HCT116 (cell line): ENCODE results near the gene DDR1. TPM values are rescaled to one million over a fixed set of nuclear protein-coding genes. Genes with fewer than 3 reads are reported as not detected.

Experiments used
- ATAC-seq: fragments of 200-7000 bp; cut with Tn5 transposase; 2 replicates; pipeline ENCODE4 v1.9.1; 2020; ENCODE audit warnings: mild to moderate bottlenecking, moderate library complexity
- BruUV-seq: library from RNA; stranded (reverse); fragments of 400-500 nt; replicated peaks from 2 replicates; lab custom pipeline; 2021; lab: Mats Ljungman, UMichigan
- CTCF ChIA-PET: fragments of 300-600 bp; sonication (Branson Sonifier 250); formaldehyde crosslinking; loops from one replicate; lab custom pipeline; 2021; ENCODE audit warnings: antibody characterized with exemption; lab: Charles Lee
- POLR2A ChIA-PET: fragments of 300-600, 350-600 bp; sonication (Branson Sonifier 250); formaldehyde crosslinking; loops from one replicate; lab custom pipeline; 2021; ENCODE audit warnings: antibody characterized with exemption; lab: Charles Lee
- RAD21 ChIA-PET, 2 experiments: fragments of 300-600 bp; sonication (Branson Sonifier 250); formaldehyde crosslinking; loops; one replicate each; lab custom pipeline; 2023; ENCODE audit warnings: low total read pairs in 2 of 2; ENCODE audit not compliant: uncharacterized antibody in 2 of 2, unreplicated experiment in 2 of 2, low non-redundant PET in 1 of 2; lab: Charles Lee
- DNase-seq: peaks from one replicate; pipeline ENCODE4 v3.0.0-alpha.2; 2010; ENCODE audit warnings: low read depth, low spot score
- H2AFZ ChIP-seq: fragments of 200-600 bp; shearing (Covaris generic), sonication (generic); 2 replicates; pipeline ENCODE4 v1.6.1; 2017; ENCODE audit warnings: low read depth, mixed run types, mixed read lengths, antibody characterized with exemption, low read length; ENCODE audit not compliant: poor library complexity, severe bottlenecking
- H3K27ac ChIP-seq: 2 replicates; pipeline ENCODE4 v1.5.1; 2012; ENCODE audit warnings: low read depth, low read length
- H3K27me3 ChIP-seq: fragments of 200-600 bp; sonication (generic); 2 replicates; pipeline ENCODE4 v1.6.1; 2016; ENCODE audit warnings: mixed run types, low read length, mixed read lengths; ENCODE audit not compliant: insufficient read depth
- H3K36me3 ChIP-seq, 2 experiments: fragments of 200-500 bp in 1 of 2; fragments of 200-600 bp in 1 of 2; sonication (Bioruptor generic) in 1 of 2; sonication (generic) in 1 of 2; 2 replicates each; pipeline versions ENCODE4 v1.5.1 to v1.6.1; 2014 to 2016; ENCODE audit warnings: low read length in 2 of 2, inconsistent platforms in 1 of 2, mixed read lengths in 1 of 2, mixed run types in 1 of 2; ENCODE audit not compliant: insufficient read depth in 2 of 2, control insufficient read depth in 1 of 2
- H3K4me1 ChIP-seq, 2 experiments: fragments of 200-600 bp in 1 of 2; sonication (generic) in 1 of 2; 2 replicates each; pipeline versions ENCODE4 v1.5.1 to v1.6.1; 2012 to 2017; ENCODE audit warnings: low read length in 2 of 2, inconsistent platforms in 1 of 2, mild to moderate bottlenecking in 1 of 2, mixed read lengths in 1 of 2, mixed run types in 1 of 2, moderate library complexity in 1 of 2; ENCODE audit not compliant: insufficient read depth in 2 of 2, control insufficient read depth in 1 of 2
- H3K4me2 ChIP-seq: fragments of 200-600 bp; sonication (generic); 2 replicates; pipeline ENCODE4 v1.6.1; 2017; ENCODE audit warnings: mixed run types, low read length, mixed read lengths
- H3K4me3 ChIP-seq, 2 experiments: fragments of 200-600 bp in 1 of 2; sonication (generic) in 1 of 2; replicated peaks in 1 of 2; 2 replicates each; pipeline ENCODE4 v1.5.1; 2011 to 2016; ENCODE audit warnings: low read length in 2 of 2, control low read depth in 1 of 2, low read depth in 1 of 2, mild to moderate bottlenecking in 1 of 2, mixed read lengths in 1 of 2, mixed run types in 1 of 2
- H3K79me2 ChIP-seq: fragments of 200-600 bp; sonication (generic); 2 replicates; pipeline ENCODE4 v1.6.1; 2017; ENCODE audit warnings: mild to moderate bottlenecking, mixed run types, low read length, moderate library complexity, mixed read lengths; ENCODE audit not compliant: insufficient read depth
- H3K9ac ChIP-seq: fragments of 200-600 bp; sonication (generic); 2 replicates; pipeline ENCODE4 v1.6.1; 2016; ENCODE audit warnings: low read length, mixed read lengths
- H3K9me2 ChIP-seq: fragments of 200-600 bp; sonication (generic), shearing (Covaris generic); 2 replicates; pipeline ENCODE4 v1.6.1; 2017; ENCODE audit warnings: mixed run types, mild to moderate bottlenecking, moderate library complexity; ENCODE audit not compliant: insufficient read depth
- H3K9me3 ChIP-seq, 2 experiments: fragments of 200-500 bp in 1 of 2; fragments of 200-600 bp in 1 of 2; sonication (Bioruptor generic) in 1 of 2; sonication (generic) in 1 of 2; 2 replicates each; pipeline ENCODE4 v1.6.1; 2014 to 2017; ENCODE audit warnings: low read length in 2 of 2, mixed read lengths in 2 of 2, inconsistent platforms in 1 of 2, low read depth in 1 of 2, mild to moderate bottlenecking in 1 of 2, mixed run types in 1 of 2, moderate library complexity in 1 of 2; ENCODE audit not compliant: control insufficient read depth in 1 of 2, insufficient read depth in 1 of 2
- H4K20me1 ChIP-seq: fragments of 200-600 bp; sonication (generic), shearing (Covaris generic); 2 replicates; pipeline ENCODE4 v1.6.1; 2017; ENCODE audit warnings: mixed run types, mild to moderate bottlenecking, moderate library complexity; ENCODE audit not compliant: insufficient read depth
- CTCF ChIP-seq, 3 experiments: fragments of 200-600 bp in 1 of 3; sonication (generic) in 1 of 3; IDR thresholded peaks in 2 of 3; conservative IDR thresholded peaks in 1 of 3; 2 replicates each; pipeline ENCODE4 v1.5.1; 2012 to 2017; ENCODE audit warnings: low read depth in 2 of 3, low read length in 2 of 3, antibody characterized with exemption in 1 of 3, borderline replicate concordance in 1 of 3, control low read depth in 1 of 3, mild to moderate bottlenecking in 1 of 3, mixed read lengths in 1 of 3, mixed run types in 1 of 3, moderate library complexity in 1 of 3; ENCODE audit not compliant: insufficient read depth in 1 of 3
- EGR1 ChIP-seq: IDR thresholded peaks from 2 replicates; pipeline ENCODE4 v1.6.1; 2012; ENCODE audit warnings: low read depth
- ELF1 ChIP-seq: IDR thresholded peaks from 2 replicates; pipeline ENCODE4 v1.6.1; 2012; ENCODE audit warnings: low read depth, borderline replicate concordance
- EZH2 ChIP-seq: fragments of 200-600 bp; sonication (generic); IDR thresholded peaks from 2 replicates; pipeline ENCODE4 v1.6.1; 2017; ENCODE audit warnings: antibody characterized with exemption, mixed run types
- JUND ChIP-seq: IDR thresholded peaks from 2 replicates; pipeline ENCODE4 v1.6.1; 2012
- SIN3A ChIP-seq: IDR thresholded peaks from 2 replicates; pipeline ENCODE4 v1.6.1; 2012; ENCODE audit warnings: low read depth
- SRF ChIP-seq: IDR thresholded peaks from 2 replicates; pipeline ENCODE4 v1.6.1; 2012; ENCODE audit warnings: low read depth
- intact Hi-C: fragments of 100-400 bp; cut with micrococcal nuclease; formaldehyde crosslinking; loops from 2 replicates; pipeline ENCODE4 v1.10.0; 2022
- total RNA-seq: library from RNA; stranded (reverse); gene quantifications from one replicate; pipeline ENCODE4 v1.2.1, GENCODE V29; 2021; ENCODE audit not compliant: unreplicated experiment
- TF ChIP-seq, protein P1 (sequence below): IDR thresholded peaks from 2 replicates; pipeline ENCODE4 v1.6.1; 2012

DDR1 gene
- total RNA-seq, 1 experiment from 2014 or later, result 211 TPM

DNA sequence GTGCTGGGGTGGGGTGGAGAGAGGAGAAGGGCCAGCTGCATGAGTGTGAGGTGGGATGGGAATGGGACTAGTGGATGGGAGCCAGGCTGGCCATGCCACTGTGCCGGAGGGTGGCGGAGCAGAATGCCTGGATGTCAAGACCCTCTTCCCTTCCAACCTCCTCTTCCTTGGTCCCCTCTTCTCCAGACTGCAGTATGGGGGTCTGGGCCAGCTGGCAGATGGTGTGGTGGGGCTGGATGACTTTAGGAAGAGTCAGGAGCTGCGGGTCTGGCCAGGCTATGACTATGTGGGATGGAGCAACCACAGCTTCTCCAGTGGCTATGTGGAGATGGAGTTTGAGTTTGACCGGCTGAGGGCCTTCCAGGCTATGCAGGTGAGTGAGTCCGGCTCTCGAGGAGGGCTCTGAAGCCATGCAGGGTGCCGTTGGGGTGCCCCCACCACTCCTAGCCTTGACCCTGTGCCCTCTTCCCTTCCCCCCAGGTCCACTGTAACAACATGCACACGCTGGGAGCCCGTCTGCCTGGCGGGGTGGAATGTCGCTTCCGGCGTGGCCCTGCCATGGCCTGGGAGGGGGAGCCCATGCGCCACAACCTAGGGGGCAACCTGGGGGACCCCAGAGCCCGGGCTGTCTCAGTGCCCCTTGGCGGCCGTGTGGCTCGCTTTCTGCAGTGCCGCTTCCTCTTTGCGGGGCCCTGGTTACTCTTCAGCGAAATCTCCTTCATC lies 7.7 kb downstream of the DDR1 start:
- intact Hi-C loops, result no loop called here
- no peak overlapping the region for H3K4me3 ChIP-seq
- CTCF ChIA-PET, result no interaction called here
- no peak for TF ChIP-seq SRF
- TF ChIP-seq SIN3A, result no peak
- TF ChIP-seq EGR1, result no peak
- TF ChIP-seq, protein P1, sequence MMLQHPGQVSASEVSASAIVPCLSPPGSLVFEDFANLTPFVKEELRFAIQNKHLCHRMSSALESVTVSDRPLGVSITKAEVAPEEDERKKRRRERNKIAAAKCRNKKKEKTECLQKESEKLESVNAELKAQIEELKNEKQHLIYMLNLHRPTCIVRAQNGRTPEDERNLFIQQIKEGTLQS, result no peak
- no peak for TF ChIP-seq ELF1
- no peak for TF ChIP-seq EZH2
- TF ChIP-seq, all 23 proteins: peak for 0
- no peaks in the 10 kb centered on the region for H3K27me3 ChIP-seq
- H3K9ac ChIP-seq, result no peak overlapping the region
- 0 out of 2 replicates have a peak overlapping the region, but pooled peaks have one; percentile 7 for H3K27ac ChIP-seq
- peaks cover 16% of the 10 kb centered on the region in 2 experiments for H3K4me1 ChIP-seq
- H3K79me2 ChIP-seq, result peaks cover 41% of the 10 kb centered on the region
- ATAC-seq, result no peak
- ChIA-PET POLR2A (no interaction called here), RAD21 (no interaction called here)
- DNase-seq, result no peak
- no peak overlapping the region for H3K4me2 ChIP-seq
- peaks cover 60 to 61% of the 10 kb centered on the region in 2 experiments for H3K36me3 ChIP-seq
- no peak overlapping the region for H2AFZ ChIP-seq
- H3K9me2 ChIP-seq, result no peaks in the 10 kb centered on the region
- no TSS peak for BruUV-seq
- H4K20me1 ChIP-seq, result no peaks in the 10 kb centered on the region
- H3K9me3 ChIP-seq, result no peaks in the 10 kb centered on the region

DNA sequence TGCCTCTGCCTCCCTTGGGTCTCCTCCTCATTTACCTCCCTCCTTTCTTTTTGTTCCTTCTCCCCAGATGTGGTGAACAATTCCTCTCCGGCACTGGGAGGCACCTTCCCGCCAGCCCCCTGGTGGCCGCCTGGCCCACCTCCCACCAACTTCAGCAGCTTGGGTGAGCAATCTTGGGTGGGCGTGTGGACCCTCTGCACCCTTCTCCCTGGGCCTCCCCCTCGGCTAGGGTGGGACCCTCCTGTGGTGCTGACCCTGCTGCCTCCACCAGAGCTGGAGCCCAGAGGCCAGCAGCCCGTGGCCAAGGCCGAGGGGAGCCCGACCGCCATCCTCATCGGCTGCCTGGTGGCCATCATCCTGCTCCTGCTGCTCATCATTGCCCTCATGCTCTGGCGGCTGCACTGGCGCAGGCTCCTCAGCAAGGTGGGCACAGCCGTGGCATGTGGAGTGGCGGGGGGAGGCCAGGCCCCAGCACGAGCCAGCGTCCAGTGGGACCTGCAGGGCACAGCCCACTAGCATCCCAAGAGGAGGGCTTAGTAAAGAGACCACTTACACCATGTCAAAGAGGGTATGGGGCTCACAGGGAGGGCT lies 8.8 kb downstream of the DDR1 start:
- ATAC-seq, result peak; percentile 47
- POLR2A ChIA-PET, result no interaction called here
- Histone ChIP-seq H3K4me1 (peaks cover 5% of the 10 kb centered on the region in 2 experiments; a peak in 3 of 4 replicates), H2AFZ (no peak overlapping the region), H3K9me3 (no peaks in the 10 kb centered on the region), H3K36me3 (peaks cover 68 to 71% of the 10 kb centered on the region in 2 experiments), H3K27ac (no peak overlapping the region), H3K79me2 (peaks cover 30% of the 10 kb centered on the region), H3K27me3 (no peaks in the 10 kb centered on the region), H3K9me2 (no peaks in the 10 kb centered on the region), H4K20me1 (no peaks in the 10 kb centered on the region), H3K9ac (no peak overlapping the region), H3K4me3 (no peak overlapping the region), H3K4me2 (no peak overlapping the region)
- DNase-seq, result no peak
- intact Hi-C loops, result no loop called here
- BruUV-seq, result no TSS peak
- TF ChIP-seq JUND, result no peak
- TF ChIP-seq CTCF (IDR thresholded peaks at IDR 0.05 in 2 of 3, conservative IDR thresholded peaks at IDR 0.05 in 1 of 3; ENCODE audit: borderline replicate concordance in 1 of 3, insufficient read depth in 1 of 3, low read depth in 2 of 3, low read length in 2 of 3), result peak in 2 of 3 experiments; percentile 38 to 46; a peak in 3 of 6 replicates
- CTCF ChIA-PET, result no interaction called here
- RAD21 ChIA-PET, result no interaction called here
